RWPE2 (cell line): ENCODE data around the gene ABCC1.

Experiments used
- ATAC-seq: fragments of 200-7000 bp; cut with Tn5 transposase; 3 replicates; pipeline ENCODE4 v1.9.1; 2021; ENCODE audit warnings: low read depth
- DNase-seq: peaks from one replicate; pipeline ENCODE4 v3.0.0-alpha.2; 2020; ENCODE audit warnings: low spot score
- H3K27ac ChIP-seq: fragments of 450-650 bp; 2 replicates; pipeline ENCODE4 v1.5.1; 2017; ENCODE audit warnings: mild to moderate bottlenecking; ENCODE audit not compliant: poor library complexity, severe bottlenecking
- H3K27me3 ChIP-seq: fragments of 250-450 bp; sonication (Bioruptor Pico); 2 replicates; pipeline ENCODE4 v1.5.1; 2021; ENCODE audit warnings: mild to moderate bottlenecking, moderate library complexity; ENCODE audit not compliant: insufficient read depth, poor library complexity, severe bottlenecking
- H3K36me3 ChIP-seq: fragments of 250-450 bp; sonication (Bioruptor Pico); 2 replicates; pipeline ENCODE4 v1.5.1; 2020; ENCODE audit warnings: low read depth, mild to moderate bottlenecking, moderate library complexity
- H3K4me1 ChIP-seq: fragments of 250-450 bp; sonication (Bioruptor Pico); 2 replicates; pipeline ENCODE4 v1.5.1; 2021; ENCODE audit warnings: mild to moderate bottlenecking, moderate library complexity; ENCODE audit not compliant: insufficient read depth, poor library complexity, severe bottlenecking
- H3K4me3 ChIP-seq: fragments of 250-450 bp; sonication (Bioruptor Pico); 2 replicates; pipeline ENCODE4 v1.5.1; 2021; ENCODE audit warnings: mild to moderate bottlenecking, moderate library complexity; ENCODE audit not compliant: severe bottlenecking
- H3K9me3 ChIP-seq: fragments of 250-450 bp; sonication (Bioruptor Pico); 2 replicates; pipeline ENCODE4 v1.5.1; 2021; ENCODE audit warnings: mild to moderate bottlenecking, moderate library complexity; ENCODE audit not compliant: severe bottlenecking
- CTCF ChIP-seq: fragments of 450-650 bp; IDR thresholded peaks from one replicate; pipeline ENCODE4 v1.5.1; 2017; ENCODE audit warnings: mild to moderate bottlenecking, moderate library complexity; ENCODE audit not compliant: poor library complexity, severe bottlenecking

ABCC1 gene

GRCh38 chr16:16059895-16060590 lies 110.6 kb downstream of the ABCC1 start:
- H3K27ac ChIP-seq: no peak overlapping the region

GRCh38 chr16:16062023-16062937 lies 112.9 kb downstream of the ABCC1 start:
- Histone ChIP-seq H3K36me3 (peaks cover 41% of the 10 kb centered on the region), H3K27me3 (no peaks in the 10 kb centered on the region), H3K27ac (no peak overlapping the region), H3K9me3 (no peaks in the 10 kb centered on the region), H3K4me1 (no peaks in the 10 kb centered on the region), H3K4me3 (no peak overlapping the region)
- no peak for DNase-seq
- no peak for ATAC-seq
- TF ChIP-seq CTCF: no peak

More at GRCh38 chr16:16059895-16060590, 110.6 kb downstream of the ABCC1 start:
- no peak for TF ChIP-seq CTCF
- Histone ChIP-seq H3K27me3 (no peaks in the 10 kb centered on the region), H3K4me3 (no peak overlapping the region), H3K4me1 (no peaks in the 10 kb centered on the region), H3K36me3 (peaks cover 46% of the 10 kb centered on the region), H3K9me3 (no peaks in the 10 kb centered on the region)
- ATAC-seq (no peak), DNase-seq (no peak)

- Histone ChIP-seq H3K36me3 (peaks cover 40% of the 10 kb centered on the region), H3K27me3 (no peaks in the 10 kb centered on the region), H3K27ac (no peak overlapping the region), H3K4me3 (no peak overlapping the region), H3K4me1 (peaks cover 3% of the 10 kb centered on the region), H3K9me3 (no peaks in the 10 kb centered on the region)
- DNase-seq (no peak), ATAC-seq (no peak)
- no peak for TF ChIP-seq CTCF
Observed at GRCh38 chr16:16063683-16064082, 114.3 kb downstream of the ABCC1 start.

GRCh38 chr16:16064874-16065384 lies 115.5 kb downstream of the ABCC1 start:
- no peak for DNase-seq
- Histone ChIP-seq H3K27me3 (no peaks in the 10 kb centered on the region), H3K27ac (no peak overlapping the region), H3K4me3 (no peak overlapping the region), H3K36me3 (peaks cover 46% of the 10 kb centered on the region), H3K9me3 (no peaks in the 10 kb centered on the region), H3K4me1 (peaks cover 4% of the 10 kb centered on the region)
- no peak for ATAC-seq
- TF ChIP-seq CTCF: no peak
